Activated naive CD4-positive, alpha-beta T cell treated with anti-CD3 and anti-CD28 coated beads for 36 hours (primary cell): Measurements from ENCODE around the gene SPSB2. TPM values are rescaled to one million over a fixed set of nuclear protein-coding genes. Genes with fewer than 3 reads are reported as not detected.

Experiments
- CTCF ChIA-PET: fragments of 350-600 bp; sonication (Branson Sonifier 250); formaldehyde crosslinking; loops from one replicate; lab custom pipeline; 2021; ENCODE audit warnings: antibody characterized with exemption; lab: Charles Lee
- DNase-seq: peaks from one replicate; pipeline ENCODE4 v3.0.0-alpha.2; 2020
- H3K27ac Mint-ChIP-seq: one replicate; pipeline ENCODE4 v1.8.0; 2021; ENCODE audit warnings: mild to moderate bottlenecking, mixed read lengths
- H3K27me3 Mint-ChIP-seq: one replicate; pipeline ENCODE4 v1.8.0; 2021; ENCODE audit warnings: low read depth, mixed read lengths
- H3K36me3 Mint-ChIP-seq: one replicate; pipeline ENCODE4 v1.8.0; 2021; ENCODE audit warnings: low read depth, mixed read lengths
- H3K4me1 Mint-ChIP-seq: one replicate; pipeline ENCODE4 v1.8.0; 2021; ENCODE audit warnings: low read depth, mixed read lengths
- H3K4me3 Mint-ChIP-seq: one replicate; pipeline ENCODE4 v1.8.0; 2021; ENCODE audit warnings: mild to moderate bottlenecking, moderate library complexity, mixed read lengths
- H3K9me3 Mint-ChIP-seq: one replicate; pipeline ENCODE4 v1.8.0; 2021; ENCODE audit warnings: mixed read lengths
- intact Hi-C: fragments of 100-400 bp; cut with micrococcal nuclease; formaldehyde crosslinking; loops from one replicate; pipeline ENCODE4 v1.15.1; 2023
- total RNA-seq, 2 experiments: library from RNA; stranded (reverse); gene quantifications; one replicate each; pipeline ENCODE4 v1.2.3, GENCODE V29; 2021

SPSB2 gene
- total RNA-seq, 2 experiments from 2014 or later: 2.6 to 2.8 TPM

DNA sequence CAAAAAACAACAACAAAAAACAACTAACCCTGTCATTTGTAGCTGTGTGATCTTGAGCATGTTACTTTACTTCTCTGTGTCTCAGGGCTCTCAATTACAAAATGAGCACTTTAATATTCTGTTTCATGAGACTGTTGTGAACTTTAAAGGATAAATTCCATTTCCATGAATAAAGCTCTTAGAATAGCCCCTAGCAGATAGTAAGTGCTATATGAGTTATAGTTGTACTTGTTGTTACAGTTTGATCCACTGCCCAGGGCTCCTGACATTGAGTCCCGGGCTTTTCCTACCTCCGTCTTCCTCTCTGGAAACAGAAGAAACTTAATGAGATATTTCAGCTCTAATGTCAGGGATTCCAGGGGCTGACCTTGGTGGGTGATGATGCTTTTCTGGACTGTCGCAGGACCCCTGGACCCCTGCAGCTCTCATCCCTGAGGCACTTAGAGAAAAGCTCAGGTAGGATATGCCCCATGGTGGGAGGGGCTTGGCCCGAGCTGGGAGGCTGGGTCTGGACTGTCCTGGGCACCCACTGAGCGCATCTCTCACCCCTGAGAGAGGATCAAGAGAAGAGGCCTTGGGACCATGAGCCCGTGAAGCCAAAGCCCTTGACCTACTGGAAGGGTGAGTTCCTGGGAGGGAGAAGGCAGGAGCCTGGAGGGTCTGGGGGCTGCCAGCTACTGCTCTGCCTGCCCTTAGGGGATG is 39.8 kb downstream of the SPSB2 start:
- Mint-ChIP-seq H3K9me3 (no peaks in the 10 kb centered on the region), H3K27ac (no peak overlapping the region), H3K4me1 (peaks cover 10% of the 10 kb centered on the region), H3K4me3 (no peak overlapping the region), H3K36me3 (no peaks in the 10 kb centered on the region), H3K27me3 (no peaks in the 10 kb centered on the region)
- CTCF ChIA-PET: interaction anchor here (0.7 to 4.9 kb wide), 15 partner anchors 9 to 295 kb away, joined by 3 to 43 read pairs (median 3); partner anchors contain the start of genes CDCA3, GPR162, MLF2 and SPSB2
- intact Hi-C loops: no loop called here
- no peak for DNase-seq

DNA sequence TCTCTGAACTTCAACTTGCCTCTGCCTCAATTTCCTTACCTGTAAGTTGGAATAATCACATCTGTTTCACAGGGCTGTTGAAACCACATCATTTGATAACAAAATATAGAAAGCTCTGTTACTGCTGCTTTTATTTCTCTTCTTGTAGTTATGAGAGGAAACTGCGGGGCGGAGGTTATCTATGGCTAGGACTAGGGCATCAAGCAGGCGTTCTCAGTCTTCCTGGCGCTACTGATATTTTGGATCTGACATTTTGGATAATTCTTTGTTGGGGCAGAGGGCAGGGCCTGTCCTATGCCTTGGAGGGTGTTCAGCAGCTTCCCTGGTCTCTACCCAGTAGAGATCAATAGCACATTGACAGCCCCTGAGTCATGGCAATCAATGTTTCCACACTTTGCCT is 41.0 kb downstream of the SPSB2 start:
- H3K4me1 Mint-ChIP-seq: peaks cover 17% of the 10 kb centered on the region
- DNase-seq: no peak
- no peak overlapping the region for H3K4me3 Mint-ChIP-seq
- no peaks in the 10 kb centered on the region for H3K36me3 Mint-ChIP-seq
- peaks cover 7% of the 10 kb centered on the region for H3K27me3 Mint-ChIP-seq
- H3K9me3 Mint-ChIP-seq: no peaks in the 10 kb centered on the region
- CTCF ChIA-PET: interaction anchor here (0.6 to 4.9 kb wide), 4 partner anchors 37 to 79 kb away, joined by 3 to 40 read pairs (median 8); partner anchors contain the start of genes MLF2 and SPSB2
- intact Hi-C loops: no loop called here
- no peak overlapping the region for H3K27ac Mint-ChIP-seq

DNA sequence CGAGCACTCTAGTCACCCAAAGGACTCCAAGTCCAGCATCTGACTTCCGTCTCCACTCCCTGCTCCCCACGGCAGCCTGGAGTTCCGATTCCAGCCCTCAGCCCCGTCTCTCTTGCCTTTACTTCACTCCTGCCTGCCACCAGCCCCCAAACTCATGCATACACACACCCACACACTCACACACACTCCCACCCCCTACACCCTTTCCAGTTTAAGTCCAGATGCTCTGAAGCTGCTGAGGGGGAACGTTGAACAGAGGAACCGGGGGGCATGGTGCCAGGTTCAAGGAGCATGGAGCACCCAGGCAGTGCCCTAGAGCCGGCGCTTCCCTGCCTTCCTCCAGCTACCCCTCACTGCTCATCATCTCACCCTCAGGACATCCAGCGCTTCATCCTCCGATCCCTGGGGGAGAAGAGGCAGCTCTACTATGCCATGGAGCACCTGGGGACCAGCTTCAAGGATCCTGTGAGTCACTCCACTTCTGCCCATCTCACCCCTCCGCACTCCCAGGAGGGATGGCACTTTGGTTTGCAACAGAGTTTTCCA is 41.6 kb downstream of the SPSB2 start:
- Mint-ChIP-seq H3K27me3 (peaks cover 7% of the 10 kb centered on the region), H3K4me3 (no peak overlapping the region), H3K27ac (no peak overlapping the region), H3K9me3 (no peaks in the 10 kb centered on the region), H3K4me1 (peaks cover 17% of the 10 kb centered on the region), H3K36me3 (no peaks in the 10 kb centered on the region)
- CTCF ChIA-PET: interaction anchor here (0.6 to 11.7 kb wide), 5 partner anchors 11 to 1997 kb away, joined by 5 to 166 read pairs (median 9); partner anchors contain the start of genes MLF2 and SPSB2
- no peak for DNase-seq
- intact Hi-C loops: no loop called here

DNA sequence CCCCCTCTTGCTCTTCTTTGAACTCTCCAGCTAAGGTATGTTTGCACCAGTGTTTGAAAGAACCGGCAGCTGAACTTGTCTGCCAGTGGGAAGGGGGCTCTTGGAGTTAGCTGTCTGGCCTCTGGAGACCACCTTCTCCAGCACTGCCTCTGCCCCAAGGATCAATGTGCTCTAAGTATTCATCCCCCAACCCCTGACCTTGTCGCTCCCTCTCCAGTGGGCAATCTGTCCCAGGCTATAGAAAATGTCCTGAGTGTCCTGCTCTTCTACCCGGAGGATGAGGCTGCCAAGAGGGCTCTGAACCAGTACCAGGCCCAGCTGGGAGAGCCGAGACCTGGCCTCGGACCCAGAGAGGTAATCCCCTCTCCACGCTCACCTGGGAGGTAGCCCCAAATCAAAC is 42.1 kb downstream of the SPSB2 start:
- H3K36me3 Mint-ChIP-seq: no peaks in the 10 kb centered on the region
- H3K4me3 Mint-ChIP-seq: no peak overlapping the region
- H3K27ac Mint-ChIP-seq: no peak overlapping the region
- H3K4me1 Mint-ChIP-seq: peaks cover 17% of the 10 kb centered on the region
- H3K27me3 Mint-ChIP-seq: peaks cover 7% of the 10 kb centered on the region
- CTCF ChIA-PET: interaction anchor here (0.6 to 11.7 kb wide), 4 partner anchors 11 to 1996 kb away, joined by 3 to 166 read pairs (median 5); partner anchors contain the start of gene MLF2
- no peaks in the 10 kb centered on the region for H3K9me3 Mint-ChIP-seq
- intact Hi-C loops: no loop called here
- DNase-seq: no peak

DNA sequence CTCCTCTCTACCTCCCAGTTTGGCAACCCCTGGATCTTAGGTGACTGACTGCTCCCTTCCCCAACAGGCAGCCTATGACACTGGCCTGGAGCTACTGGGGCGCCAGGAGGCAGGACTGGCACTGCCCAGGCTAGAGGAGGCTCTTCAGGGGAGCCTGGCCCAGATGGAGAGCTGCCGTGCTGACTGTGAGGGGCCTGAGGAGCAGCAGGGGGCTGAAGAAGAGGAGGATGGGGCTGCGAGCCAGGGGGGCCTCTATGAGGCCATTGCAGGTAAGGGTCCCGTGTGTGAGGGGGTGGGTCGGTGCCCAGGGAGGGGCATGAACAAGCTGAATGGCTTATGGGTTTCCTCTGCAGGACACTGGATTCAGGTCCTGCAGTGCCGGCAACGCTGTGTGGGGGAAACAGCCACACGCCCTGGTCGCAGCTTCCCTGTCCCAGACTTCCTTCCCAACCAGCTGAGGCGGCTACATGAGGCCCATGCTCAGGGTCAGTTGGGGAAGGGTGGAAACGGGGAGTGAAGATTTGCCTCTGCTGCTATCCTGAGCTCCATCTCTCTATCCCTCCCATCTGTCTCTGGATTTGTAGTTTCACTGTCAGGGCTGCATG is 42.7 kb downstream of the SPSB2 start:
- Mint-ChIP-seq H3K27me3 (peaks cover 9% of the 10 kb centered on the region), H3K4me3 (no peak overlapping the region), H3K9me3 (no peaks in the 10 kb centered on the region), H3K36me3 (no peaks in the 10 kb centered on the region), H3K27ac (no peak overlapping the region), H3K4me1 (peaks cover 16% of the 10 kb centered on the region)
- DNase-seq: no peak
- intact Hi-C loops: no loop called here
- CTCF ChIA-PET: interaction anchor here (0.8 to 11.7 kb wide), 4 partner anchors 12 to 141 kb away, joined by 3 to 166 read pairs (median 4); partner anchors contain the start of gene MLF2

DNA sequence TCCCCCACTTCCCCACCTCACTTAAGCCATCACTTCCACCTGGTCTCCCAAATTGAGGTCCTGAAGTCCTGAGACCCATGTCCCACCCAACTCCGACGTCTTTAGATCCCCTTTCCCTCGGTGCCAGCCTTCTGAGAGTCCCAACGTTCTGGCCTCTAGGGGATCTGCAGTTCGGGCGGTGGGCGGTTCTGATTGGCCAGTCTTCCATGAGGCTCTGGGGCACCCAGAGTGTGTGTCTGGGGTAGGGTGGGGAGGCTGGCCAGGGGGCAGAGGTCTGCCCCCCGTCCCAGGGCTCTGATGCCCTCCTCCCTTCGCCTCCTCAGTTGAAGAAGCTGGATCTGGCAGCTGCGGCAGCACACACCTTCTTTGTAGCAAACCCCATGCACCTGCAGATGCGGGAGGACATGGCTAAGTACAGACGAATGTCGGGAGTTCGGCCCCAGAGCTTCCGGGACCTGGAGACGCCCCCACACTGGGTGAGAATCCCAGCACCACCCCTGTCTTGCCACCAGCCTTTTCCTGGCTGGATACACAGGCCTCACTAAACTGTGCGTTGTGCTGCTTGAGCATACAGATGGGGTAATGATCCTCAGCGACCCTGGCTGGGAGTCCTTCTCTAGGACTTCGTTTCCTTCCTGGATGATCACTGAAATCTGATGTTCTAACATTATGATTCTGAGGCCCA is 43.4 kb downstream of the SPSB2 start:
- Mint-ChIP-seq H3K4me1 (peaks cover 17% of the 10 kb centered on the region), H3K4me3 (peak overlapping the region; percentile 80), H3K36me3 (no peaks in the 10 kb centered on the region), H3K9me3 (no peaks in the 10 kb centered on the region), H3K27ac (no peak overlapping the region), H3K27me3 (peaks cover 16% of the 10 kb centered on the region)
- CTCF ChIA-PET: interaction anchor here (0.6 to 11.7 kb wide), 6 partner anchors 13 to 209 kb away, joined by 3 to 166 read pairs (median 4); partner anchors contain the start of genes MLF2 and PTMS
- intact Hi-C loops: loop anchor here (5.0 kb wide), 2 partner anchors 62 to 262 kb away; partner anchors contain the start of genes NOP2 and PTMS
- DNase-seq: no peak

DNA sequence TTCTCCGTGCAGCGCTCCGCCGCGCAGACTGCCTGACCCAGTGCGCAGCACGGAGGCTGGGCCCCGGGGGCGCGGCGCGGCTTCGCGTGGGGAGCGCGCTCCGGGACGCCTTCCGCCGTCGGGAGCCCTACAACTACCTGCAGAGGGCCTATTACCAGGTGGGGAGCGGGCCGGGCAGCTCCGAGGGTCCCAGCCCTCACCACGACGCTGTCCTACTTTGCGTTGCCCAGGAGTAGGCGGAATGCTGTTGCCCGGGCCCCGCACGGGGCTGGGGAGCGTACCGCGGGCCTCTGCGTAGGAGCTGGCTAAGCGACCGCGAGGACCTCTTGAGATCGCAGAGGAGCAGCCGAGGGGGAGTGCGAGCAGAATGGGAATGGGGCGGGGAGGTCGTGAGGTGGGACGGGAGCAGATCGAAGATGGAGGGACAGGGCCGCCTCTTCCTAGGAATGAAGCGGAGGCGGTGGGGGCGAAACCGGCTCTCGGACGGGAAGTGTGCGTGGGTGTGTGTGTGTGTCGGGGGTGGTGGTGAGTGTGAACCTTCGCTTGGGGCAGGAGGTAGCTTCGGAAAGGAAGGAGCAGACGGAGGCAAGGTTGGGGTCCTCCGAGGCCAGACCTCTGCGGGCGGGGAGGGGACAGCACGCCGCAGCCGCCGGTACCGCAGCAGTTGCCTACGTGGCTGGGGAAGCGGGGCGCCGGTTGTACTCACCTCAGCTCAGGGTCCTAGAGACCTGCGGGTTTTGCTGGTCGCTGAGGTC is 44.1 kb downstream of the SPSB2 start:
- H3K9me3 Mint-ChIP-seq: no peaks in the 10 kb centered on the region
- H3K4me3 Mint-ChIP-seq: peak overlapping the region; percentile 80
- peaks cover 17% of the 10 kb centered on the region for H3K4me1 Mint-ChIP-seq
- H3K36me3 Mint-ChIP-seq: no peaks in the 10 kb centered on the region
- H3K27me3 Mint-ChIP-seq: peaks cover 17% of the 10 kb centered on the region
- CTCF ChIA-PET: interaction anchor here (0.6 to 11.7 kb wide), 6 partner anchors 8 to 208 kb away, joined by 3 to 166 read pairs (median 4); partner anchors contain the start of genes MLF2 and PTMS
- intact Hi-C loops: loop anchor here (1.0 to 5.0 kb wide), 3 partner anchors 22 to 262 kb away; partner anchors contain the start of genes CDCA3, NOP2 and PTMS
- no peak overlapping the region for H3K27ac Mint-ChIP-seq
- DNase-seq: peak; percentile 49

DNA sequence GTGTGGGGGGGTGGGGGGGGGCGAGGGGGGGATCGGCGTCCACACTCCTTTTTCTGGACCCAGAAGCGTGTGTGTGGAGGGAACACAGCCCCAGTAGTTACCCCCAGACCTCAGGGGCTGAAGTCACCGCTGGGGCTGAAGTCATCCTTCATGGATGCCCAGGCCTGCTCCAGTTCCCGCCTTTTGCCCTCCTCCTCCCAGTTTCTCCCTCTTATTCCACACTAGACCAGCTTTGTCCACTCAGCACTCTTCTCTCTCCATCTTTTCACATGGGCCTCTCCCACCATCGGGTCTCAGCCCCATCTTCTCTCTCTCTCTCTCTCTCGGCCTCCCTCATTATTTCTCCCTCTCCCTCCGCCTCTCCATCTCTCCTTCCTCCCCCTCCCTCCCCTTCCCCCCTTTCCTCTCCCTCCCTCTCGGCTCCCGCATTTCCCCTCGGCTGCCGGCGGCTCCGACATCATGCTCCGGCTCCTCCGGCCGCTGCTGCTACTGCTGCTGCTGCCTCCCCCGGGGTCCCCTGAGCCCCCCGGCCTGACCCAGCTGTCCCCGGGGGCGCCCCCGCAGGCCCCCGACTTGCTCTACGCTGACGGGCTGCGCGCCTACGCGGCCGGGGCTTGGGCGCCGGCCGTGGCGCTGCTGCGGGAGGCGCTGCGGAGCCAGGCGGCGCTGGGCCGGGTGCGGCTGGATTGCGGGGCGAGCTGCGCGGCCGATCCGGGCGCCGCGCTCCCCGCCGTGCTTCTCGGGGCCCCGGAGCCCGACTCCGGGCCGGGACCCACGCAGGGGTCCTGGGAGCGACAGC is 44.9 kb downstream of the SPSB2 start, which contains the start of gene P3H3:
TSS of gene P3H3 (plus strand) at position 426 of the 799 bp plus-strand sequence. CDS start at position 460, 34 bp downstream.
- H3K27ac Mint-ChIP-seq: no peak within 1 kb of the TSS

DNA sequence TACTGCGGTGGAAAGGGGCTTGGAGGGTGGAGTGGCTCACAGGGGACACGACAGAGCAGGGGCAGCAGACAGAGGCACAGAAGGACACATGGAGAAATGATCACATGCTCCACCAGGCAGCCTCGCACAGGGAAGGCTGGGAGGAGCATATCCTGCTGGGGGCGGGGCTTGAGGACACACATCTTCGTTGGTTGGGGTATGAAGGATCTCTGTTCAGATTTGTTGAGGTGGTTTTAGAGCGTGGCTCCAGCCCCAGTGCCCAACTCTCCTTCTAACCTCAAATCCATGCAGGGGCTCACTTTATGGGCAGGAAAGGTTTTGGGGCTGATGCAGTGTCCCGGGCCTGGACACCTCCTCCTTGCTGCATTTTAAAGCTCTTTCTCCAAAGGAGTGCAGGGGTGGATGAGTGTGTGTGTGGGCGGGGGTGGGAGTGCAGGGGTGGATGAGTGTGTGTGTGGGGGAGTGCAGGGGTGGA is 45.6 kb downstream of the SPSB2 start:
- no peak overlapping the region for H3K27ac Mint-ChIP-seq
- peaks cover 17% of the 10 kb centered on the region for H3K4me1 Mint-ChIP-seq
- DNase-seq: peak; percentile 77
- H3K36me3 Mint-ChIP-seq: no peaks in the 10 kb centered on the region
- no peaks in the 10 kb centered on the region for H3K9me3 Mint-ChIP-seq
- peak overlapping the region; percentile 33 for H3K4me3 Mint-ChIP-seq
- intact Hi-C loops: loop anchor here (2.0 to 5.0 kb wide), 3 partner anchors 45 to 260 kb away; partner anchors contain the start of genes NOP2, PTMS and SPSB2
- CTCF ChIA-PET: interaction anchor here (1.0 to 11.7 kb wide), 4 partner anchors 35 to 225 kb away, joined by 3 to 166 read pairs (median 21); partner anchors contain the start of genes CD4 and MLF2
- H3K27me3 Mint-ChIP-seq: peaks cover 19% of the 10 kb centered on the region

More for the DNA sequence above, 44.9 kb downstream of the SPSB2 start, which contains the start of gene P3H3:
- CTCF ChIA-PET: interaction anchor here (1.4 to 11.7 kb wide), 4 partner anchors 9 to 72 kb away, joined by 4 to 166 read pairs (median 12); partner anchors contain the start of genes MLF2 and PTMS
- Mint-ChIP-seq H3K27me3 (peaks cover 17% of the 10 kb centered on the region), H3K4me1 (peaks cover 17% of the 10 kb centered on the region), H3K36me3 (no peaks in the 10 kb centered on the region), H3K4me3 (peak within 1 kb of the TSS; percentile 80), H3K9me3 (no peaks in the 10 kb centered on the region)
- intact Hi-C loops: loop anchor here (1.0 to 5.0 kb wide), 4 partner anchors 23 to 261 kb away; partner anchors contain the start of genes CDCA3, NOP2, PTMS and SPSB2
- DNase-seq: no peak
